Measurements from ENCODE around the gene KCNMA1.

Gene KCNMA1

DNA sequence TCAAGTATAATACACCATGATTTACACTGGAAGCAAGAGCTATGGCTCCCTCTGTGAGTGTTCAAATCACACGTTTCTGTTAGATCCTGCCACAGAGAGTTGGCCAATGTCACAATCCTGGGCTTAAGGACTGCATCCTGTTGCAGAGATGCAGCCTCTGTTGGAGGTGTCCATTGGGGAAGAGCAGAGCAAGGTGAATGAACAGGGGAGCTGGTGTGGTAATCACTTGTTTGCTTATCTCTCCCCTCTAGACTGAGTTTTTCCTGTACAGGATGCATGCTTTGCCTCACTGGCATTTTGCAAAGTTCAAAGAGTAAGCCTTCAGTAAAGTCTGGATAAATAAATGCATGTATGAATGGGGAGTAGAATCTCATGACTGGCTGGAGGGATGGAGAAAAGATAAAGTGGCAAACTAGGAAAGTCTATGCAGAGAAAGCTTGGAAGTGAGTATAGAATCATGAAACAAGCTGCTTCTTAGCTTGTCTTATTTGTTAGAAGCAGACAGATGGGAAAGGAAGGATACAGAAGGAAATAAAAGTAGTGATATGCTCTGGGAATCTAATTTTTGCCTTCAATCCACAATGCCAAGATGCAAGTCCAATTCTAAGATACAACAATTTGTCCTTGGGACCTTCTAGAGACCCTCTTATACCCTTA, 605.9 kb downstream of the KCNMA1 start:
- no peak for DNase-seq (ENCODE audit: low read depth)

DNA sequence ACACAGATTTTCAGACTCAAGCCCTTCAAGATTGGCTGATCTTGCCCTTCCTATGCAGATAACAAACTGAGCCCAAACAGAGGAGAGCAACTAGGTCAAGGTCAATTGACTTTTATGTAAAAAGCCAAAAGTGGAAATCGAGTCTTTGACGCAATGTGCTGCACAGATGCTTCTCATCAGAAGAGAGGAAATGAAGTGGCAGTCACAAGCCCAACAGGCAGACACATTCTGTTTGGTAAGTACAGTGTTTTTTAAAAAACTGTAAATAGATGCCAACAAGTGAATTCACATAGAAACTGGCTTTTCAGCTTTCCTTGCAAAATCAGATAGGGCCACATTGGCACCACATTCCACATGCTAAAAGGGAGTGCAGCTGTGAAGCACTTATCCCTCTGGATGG, 606.6 kb downstream of the KCNMA1 start:
- H3K4me3 ChIP-seq (ENCODE audit: low read depth, low read length), result no peak overlapping the region
- DNase-seq (ENCODE audit: low read depth), result no peak
- TF ChIP-seq, protein P1, sequence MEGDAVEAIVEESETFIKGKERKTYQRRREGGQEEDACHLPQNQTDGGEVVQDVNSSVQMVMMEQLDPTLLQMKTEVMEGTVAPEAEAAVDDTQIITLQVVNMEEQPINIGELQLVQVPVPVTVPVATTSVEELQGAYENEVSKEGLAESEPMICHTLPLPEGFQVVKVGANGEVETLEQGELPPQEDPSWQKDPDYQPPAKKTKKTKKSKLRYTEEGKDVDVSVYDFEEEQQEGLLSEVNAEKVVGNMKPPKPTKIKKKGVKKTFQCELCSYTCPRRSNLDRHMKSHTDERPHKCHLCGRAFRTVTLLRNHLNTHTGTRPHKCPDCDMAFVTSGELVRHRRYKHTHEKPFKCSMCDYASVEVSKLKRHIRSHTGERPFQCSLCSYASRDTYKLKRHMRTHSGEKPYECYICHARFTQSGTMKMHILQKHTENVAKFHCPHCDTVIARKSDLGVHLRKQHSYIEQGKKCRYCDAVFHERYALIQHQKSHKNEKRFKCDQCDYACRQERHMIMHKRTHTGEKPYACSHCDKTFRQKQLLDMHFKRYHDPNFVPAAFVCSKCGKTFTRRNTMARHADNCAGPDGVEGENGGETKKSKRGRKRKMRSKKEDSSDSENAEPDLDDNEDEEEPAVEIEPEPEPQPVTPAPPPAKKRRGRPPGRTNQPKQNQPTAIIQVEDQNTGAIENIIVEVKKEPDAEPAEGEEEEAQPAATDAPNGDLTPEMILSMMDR (IDR thresholded peaks at IDR 0.05; ENCODE audit: control insufficient read depth, extremely low read depth, insufficient read depth), result no peak

More for the DNA sequence above, 605.9 kb downstream of the KCNMA1 start:
- no peak overlapping the region for H3K4me3 ChIP-seq (ENCODE audit: low read depth, low read length)
- TF ChIP-seq, protein P1 (IDR thresholded peaks at IDR 0.05; ENCODE audit: control insufficient read depth, extremely low read depth, insufficient read depth), result no peak

DNA sequence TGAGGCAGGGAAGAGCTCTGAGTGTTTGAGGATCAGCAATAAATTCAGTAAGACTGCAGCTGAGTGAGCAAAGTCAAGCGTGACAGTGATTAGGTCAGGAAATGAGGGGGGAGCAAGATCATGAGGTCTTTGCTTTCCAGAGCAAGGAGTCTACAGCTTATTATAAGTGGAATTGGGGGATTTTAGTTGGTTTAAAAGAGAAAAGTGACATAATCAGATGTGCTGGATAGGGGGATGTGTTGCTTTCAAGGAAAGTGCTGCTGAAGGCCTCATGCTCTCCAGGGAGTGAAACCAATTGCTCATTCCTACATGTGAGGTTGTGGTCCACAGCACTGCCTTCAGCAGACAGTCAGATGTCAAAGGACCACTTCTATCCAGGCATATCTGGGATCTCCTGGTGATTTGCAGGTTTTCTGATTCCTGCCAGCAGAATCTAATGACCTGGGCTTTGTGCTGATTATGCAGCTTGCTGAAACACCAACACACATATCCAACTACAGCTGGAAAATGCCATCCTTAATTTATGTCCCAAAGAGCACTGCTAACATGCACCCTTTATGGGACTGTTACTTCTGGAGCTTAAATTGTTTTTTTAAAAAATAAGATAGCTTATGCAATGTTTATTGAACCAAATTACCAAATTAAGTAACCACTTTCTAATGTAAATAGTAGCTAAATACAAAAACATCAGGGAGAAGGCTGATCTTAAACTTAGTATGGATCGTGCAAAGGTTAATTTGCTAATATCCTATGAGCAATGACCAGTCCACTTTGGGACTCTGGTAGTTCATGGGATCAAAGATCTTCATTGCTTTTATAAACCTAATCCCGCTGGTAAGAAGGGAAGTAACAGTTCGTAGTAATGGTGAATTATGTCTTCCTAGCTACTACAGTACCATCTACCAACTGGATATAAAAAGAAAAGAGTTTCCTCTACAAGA, 607.6 kb downstream of the KCNMA1 start:
- TF ChIP-seq, protein P1 (IDR thresholded peaks at IDR 0.05; ENCODE audit: control insufficient read depth, extremely low read depth, insufficient read depth), result no peak
- no peak overlapping the region for H3K4me3 ChIP-seq (ENCODE audit: low read depth, low read length)
- no peak for DNase-seq (ENCODE audit: low read depth)

DNA sequence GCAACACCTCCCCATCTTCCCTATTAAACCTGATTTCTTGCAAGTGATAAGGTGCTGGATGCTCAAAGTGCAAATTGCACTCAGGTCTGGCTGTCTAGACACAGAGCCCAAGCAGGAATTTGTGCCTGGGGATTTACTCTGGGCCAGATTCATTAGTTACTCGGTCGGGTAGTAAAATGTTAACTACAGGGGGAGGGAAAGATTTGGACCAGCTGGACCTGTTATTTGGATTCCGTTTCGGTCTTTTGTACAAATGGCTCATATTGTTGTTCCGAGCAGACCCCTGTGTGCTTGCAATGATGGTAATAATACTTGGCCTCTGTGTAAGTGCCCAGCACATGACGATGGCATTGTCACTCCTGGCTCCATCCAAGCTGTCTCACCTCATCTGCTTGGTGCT, 609.6 kb downstream of the KCNMA1 start:
- H3K4me3 ChIP-seq (ENCODE audit: low read depth, low read length), result no peak overlapping the region
- TF ChIP-seq, protein P1 (IDR thresholded peaks at IDR 0.05; ENCODE audit: control insufficient read depth, extremely low read depth, insufficient read depth), result no peak
- no peak for DNase-seq (ENCODE audit: low read depth)

DNA sequence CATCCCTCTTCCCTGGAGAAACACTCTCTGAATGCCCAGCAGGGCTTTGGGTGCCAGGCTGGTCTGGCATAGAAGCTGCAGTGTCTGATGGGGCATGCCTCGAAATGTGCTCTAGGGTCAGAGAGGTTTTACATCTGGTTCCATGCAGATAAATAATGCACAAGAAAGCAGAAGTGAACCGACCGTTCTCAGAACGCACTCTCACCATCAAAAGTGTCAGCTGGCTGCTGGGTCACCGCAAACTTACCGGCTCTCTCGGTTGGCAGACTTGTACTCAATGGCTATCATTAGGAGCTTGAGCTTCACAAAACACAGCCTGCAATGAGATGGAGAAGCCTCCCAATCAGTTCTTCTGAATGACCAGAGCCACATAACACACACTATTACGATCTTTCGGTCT, 610.0 kb downstream of the KCNMA1 start:
- no peak for DNase-seq (ENCODE audit: low read depth)
- H3K4me3 ChIP-seq (ENCODE audit: low read depth, low read length), result no peak overlapping the region
- TF ChIP-seq, protein P1 (IDR thresholded peaks at IDR 0.05; ENCODE audit: control insufficient read depth, extremely low read depth, insufficient read depth), result no peak

DNA sequence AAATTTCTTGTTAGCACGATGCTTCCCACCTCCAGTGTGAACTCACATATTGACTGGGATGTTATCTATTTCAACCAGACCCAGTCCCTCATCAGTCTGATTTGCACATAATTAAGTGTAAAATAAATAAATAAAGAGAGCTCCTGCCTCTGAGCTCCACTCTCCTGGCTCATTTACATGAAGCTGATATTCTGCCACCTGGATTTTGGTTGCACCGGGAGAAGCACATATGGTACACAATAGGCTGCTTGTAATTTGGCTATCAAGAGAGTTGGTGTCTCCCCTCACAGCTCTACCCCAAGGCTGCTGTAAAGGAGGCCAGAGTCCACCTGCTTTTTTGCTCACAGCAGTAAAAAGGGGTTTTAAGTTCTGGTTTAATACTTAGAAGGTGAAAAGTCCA, 610.5 kb downstream of the KCNMA1 start:
- DNase-seq (ENCODE audit: low read depth), result no peak
- H3K4me3 ChIP-seq (ENCODE audit: low read depth, low read length), result no peak overlapping the region
- TF ChIP-seq, protein P1 (IDR thresholded peaks at IDR 0.05; ENCODE audit: control insufficient read depth, extremely low read depth, insufficient read depth), result no peak

Data from LNCaP clone FGC (cell line).